Dedifferentiated amniotic fluid mesenchymal stem cell (primary cell): ENCODE results near the gene TMEM151B.
"Not testable (repeated sequence)": the region's sequence is repeated elsewhere in the genome, so short reads cannot be mapped to it uniquely, and the experiment has no call there.

Source experiments
- DNase-seq: peaks from one replicate; pipeline ENCODE4 v3.0.0-alpha.2; 2016; ENCODE audit errors: extremely low spot score

Gene TMEM151B

GRCh38 chr6:44269921-44270525 is at the start of gene TMEM151B:
TSS of gene TMEM151B (plus strand) at chr6:44270450. CDS start at chr6:44270743, 293 bp downstream.
- DNase-seq, result no peak

- no peak for DNase-seq
Observed at GRCh38 chr6:44220913-44221290, 49.3 kb upstream of the TMEM151B start.

DNA sequence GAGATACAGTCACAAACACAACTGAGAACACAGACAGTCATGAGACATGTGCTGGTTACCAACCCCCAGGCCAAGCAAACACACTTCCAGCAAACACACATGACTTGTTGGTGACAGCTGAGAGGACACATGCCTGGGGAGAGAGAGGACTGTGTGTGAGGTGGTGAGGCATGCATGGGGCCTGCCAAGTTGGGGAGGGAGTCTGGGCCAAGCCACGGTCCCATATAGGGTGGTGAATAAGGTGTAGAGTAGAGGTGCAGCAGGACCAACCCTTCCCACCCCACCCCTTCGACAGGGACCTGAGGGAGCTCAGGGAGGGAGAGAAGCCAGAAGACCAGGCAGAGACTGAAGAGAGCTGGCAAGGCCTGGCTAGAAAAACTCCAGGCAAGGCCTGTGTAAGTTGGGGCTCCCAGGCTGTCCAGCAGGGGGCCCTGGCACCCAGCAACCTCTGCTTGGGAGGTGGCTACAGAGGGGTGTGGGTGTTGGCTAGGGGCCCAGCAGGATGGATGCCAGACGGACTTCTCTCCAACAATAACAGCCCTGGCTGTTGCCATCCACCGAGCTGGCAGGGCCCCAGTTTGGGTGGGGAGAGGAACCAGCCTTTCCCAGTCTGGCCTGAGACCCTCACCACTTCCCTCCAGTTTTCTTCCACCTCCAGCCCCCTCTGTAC is 48.8 kb upstream of the TMEM151B start:
- peak; percentile 79 for DNase-seq

- DNase-seq, result no peak
Observed at GRCh38 chr6:44221961-44222335, 48.3 kb upstream of the TMEM151B start.

GRCh38 chr6:44222486-44223318 is 47.5 kb upstream of the TMEM151B start:
- DNase-seq, result no peak

DNA sequence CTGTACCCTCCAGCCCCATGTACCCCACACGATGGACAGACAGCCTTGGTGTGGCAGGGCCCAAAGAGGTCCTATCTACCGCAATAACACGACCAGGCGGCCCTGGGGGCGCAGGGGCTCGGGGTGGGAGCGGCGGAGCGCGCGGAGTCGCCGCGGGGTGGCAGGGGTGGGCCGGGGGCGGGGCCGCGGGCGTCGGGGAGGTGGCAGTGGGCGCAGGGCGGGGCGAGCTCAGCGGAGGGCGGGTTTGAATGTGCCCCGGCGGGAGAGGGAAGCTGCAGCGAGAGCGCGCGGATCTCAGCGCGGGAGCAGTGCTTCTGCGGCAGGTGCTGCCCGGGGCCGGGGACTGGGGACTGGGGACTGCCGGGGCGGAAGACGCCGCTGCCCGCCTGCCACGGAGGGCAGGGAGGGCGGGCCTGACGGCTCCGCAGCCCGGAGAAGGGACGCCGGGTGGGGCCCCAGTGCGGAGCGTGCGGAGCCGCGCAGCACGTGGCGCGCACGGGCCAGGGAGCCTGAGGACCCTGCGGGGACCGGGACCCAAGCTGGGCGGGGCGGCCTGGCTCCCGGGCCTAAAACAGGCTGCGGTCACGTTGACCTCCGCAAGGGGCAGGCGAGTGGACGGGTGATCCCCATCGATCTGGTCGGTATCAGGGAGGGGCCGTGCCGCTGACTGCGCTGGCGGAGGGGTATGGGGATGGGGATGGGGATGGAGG is 46.8 kb upstream of the TMEM151B start, which contains the start of gene SLC29A1:
TSS of gene SLC29A1 (plus strand) at position 277 of the 710 bp plus-strand sequence. CDS start 3,719 bp downstream, outside the sequence.
- peak; percentile 17 for DNase-seq

- DNase-seq, result no peak
Observed at GRCh38 chr6:44224029-44224964, 46.0 kb upstream of the TMEM151B start.

GRCh38 chr6:44224965-44225305 is 45.3 kb upstream of the TMEM151B start:
- DNase-seq, result no peak

GRCh38 chr6:44225579-44226325 is 44.5 kb upstream of the TMEM151B start:
- DNase-seq, result no peak

DNA sequence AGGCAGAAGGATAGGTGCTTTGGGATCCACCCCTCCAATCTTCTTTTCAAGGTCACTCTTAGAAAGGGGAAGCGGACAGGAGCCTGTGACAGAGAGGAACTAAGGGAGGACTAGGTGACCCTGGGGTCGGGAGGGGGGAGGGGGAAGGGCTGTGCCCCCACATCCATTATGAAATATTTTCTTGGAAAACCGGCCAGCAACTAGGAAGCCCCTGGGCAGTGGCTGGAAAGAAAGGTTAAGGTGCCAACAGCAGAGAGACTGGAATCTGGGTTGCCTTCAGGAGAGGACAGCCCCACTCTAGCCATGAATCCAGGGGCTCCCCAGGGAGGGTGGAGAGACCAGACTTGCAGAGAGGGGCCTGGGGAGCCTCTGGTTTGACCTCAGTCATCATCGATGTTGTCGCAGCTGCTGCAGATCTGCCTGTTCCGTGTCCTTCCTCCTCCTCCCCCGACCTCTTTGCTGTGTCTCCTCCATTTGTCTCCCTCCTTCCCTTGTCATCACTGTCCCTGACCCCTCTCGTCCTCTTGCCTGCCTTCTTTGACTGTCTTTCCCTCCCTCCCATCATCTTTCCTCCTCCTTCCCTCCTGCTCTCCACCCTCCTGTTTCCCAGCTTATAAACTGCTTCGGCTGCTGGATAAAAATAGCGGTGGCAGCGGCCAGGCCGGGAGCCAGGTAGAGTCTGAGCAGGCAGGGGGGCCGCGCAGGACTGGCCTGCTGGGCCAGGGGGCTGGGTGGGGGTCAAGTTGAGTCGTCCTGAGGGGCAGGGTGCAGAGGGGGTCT is 43.7 kb upstream of the TMEM151B start:
- DNase-seq, result no peak

DNA sequence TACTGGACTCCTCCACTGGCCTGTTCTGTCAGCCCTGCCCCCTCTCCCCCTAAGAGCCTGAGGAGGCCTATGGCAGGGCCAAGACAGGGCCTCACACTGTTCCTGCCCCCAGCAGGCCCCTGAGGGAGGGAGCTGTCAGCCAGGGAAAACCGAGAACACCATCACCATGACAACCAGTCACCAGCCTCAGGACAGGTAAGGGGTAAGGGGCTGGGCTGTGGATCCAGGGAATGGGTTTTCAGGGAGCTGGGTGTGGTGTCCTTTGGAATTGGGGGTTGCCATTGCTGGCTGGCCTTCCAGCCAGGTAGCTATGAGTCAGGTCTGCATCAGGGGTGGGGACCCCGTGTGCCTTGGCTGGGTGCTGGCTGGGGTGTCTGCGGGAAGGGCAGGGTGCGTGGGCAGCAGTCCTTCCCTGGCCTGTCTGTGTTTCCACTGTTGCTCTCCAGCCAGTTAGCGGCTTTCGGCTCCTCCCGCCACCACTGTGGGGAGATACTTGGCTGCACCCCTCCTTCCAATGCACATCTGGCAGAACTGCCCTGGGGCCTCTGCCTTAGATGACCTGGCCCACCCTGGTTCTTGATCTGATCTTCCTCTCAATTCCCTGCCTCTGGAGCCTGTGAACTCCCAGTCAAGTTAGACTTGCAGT is 43.0 kb upstream of the TMEM151B start:
- DNase-seq, result no peak

DNA sequence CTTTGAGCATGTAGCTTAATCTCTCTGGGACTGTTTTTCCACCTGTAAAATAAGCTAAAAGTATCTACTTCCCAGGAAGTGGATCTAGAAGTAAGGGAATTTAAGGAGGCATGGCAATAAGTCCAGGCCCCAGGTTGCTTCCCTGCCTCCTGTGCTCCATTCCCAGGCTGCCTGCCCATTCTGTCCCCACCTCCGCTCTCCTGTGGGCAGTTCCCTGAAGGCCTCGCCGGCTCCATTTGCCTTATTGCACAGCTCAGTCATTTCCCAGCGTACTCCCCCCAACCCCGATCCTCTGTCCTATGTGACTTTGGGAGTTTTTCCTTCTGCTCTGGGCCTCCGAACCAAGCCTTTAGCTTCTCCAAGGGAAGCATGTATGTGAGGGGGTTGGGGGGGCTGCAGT is 42.2 kb upstream of the TMEM151B start:
- DNase-seq, result no peak

- no peak for DNase-seq
Observed at GRCh38 chr6:44228433-44228832, 41.8 kb upstream of the TMEM151B start.

DNA sequence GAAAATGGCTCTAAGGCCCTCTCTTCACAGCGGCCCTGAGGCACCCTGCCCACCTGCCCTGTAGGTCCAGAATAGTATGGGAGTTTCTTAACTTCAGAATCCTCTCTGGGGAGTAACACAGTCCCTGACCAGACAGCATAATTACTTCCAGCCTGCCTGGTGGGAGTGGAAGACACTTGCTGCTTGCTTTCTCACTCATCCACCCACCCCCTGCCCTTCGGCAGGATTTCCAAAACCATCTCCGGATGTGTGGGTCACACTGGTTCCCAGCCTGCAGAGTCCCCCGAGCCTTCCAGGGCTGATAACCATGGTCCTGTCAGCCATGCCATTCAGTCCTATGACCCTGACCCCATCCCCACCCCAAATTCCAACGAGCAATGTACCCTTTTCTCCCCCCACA is 41.4 kb upstream of the TMEM151B start:
- DNase-seq, result no peak

GRCh38 chr6:44229376-44230033 is 40.7 kb upstream of the TMEM151B start:
- no peak for DNase-seq

DNA sequence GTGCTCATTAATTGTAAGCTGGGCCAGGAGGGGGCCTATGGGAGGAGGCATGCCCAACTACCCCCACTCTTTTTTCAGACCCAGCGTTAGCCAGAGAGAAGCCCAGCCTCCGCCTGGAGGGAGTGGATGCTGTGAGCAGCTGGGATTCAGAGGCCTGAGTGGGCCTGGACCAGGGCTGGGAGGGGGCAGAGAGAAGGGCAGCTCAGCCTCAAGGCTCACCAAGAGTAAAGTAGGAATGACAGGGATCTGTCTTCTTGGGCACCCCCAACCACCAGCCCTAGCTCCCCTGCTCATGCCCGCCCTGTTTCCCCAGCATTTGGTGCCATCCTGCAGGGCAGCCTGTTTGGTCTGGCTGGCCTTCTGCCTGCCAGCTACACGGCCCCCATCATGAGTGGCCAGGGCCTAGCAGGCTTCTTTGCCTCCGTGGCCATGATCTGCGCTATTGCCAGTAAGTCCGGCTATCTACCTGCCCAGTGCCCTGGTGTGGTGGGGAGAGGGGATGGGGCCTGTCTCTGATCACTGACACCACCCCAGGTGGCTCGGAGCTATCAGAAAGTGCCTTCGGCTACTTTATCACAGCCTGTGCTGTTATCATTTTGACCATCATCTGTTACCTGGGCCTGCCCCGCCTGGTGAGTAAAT is 40.1 kb upstream of the TMEM151B start:
- DNase-seq, result no peak

DNA sequence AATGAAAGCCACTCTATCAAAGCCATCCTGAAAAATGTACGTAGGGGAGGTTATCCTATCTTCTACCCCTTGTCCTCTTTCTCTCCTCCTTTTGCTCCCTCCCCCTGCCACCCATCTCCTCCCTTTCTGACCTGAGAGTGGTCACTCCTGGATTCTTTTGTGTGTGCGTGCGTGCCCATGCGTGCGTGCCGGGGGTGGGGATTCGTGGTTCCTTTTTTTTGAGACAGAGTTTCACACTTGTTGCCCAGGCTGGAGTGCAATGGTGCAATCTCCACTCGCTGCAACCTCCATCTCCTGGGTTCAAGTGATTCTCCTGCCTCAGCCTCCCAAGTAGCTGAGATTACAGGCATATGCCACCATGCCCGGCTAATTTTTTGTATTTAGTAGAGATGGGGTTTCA is 38.8 kb upstream of the TMEM151B start:
- DNase-seq, result not testable (repeated sequence)
